Astrocyte of the cerebellum (primary cell): ENCODE measurements around the gene SMAGP.

Experiments
- DNase-seq: peaks from one replicate; pipeline ENCODE4 v3.0.0-alpha.2; 2011; ENCODE audit warnings: low read depth
- H3K4me3 ChIP-seq: 2 replicates; pipeline ENCODE4 v1.5.1; 2011; ENCODE audit warnings: mild to moderate bottlenecking, low read depth, low read length, moderate library complexity
- CTCF ChIP-seq: IDR thresholded peaks from 2 replicates; pipeline ENCODE4 v1.5.1; 2012; ENCODE audit warnings: low read length, low read depth, moderate library complexity, mild to moderate bottlenecking; ENCODE audit errors: missing control alignments
- in situ Hi-C: cut with HindIII; loops from 2 replicates; pipeline ENCODE4 v1.10.0; 2017; ENCODE audit warnings: low sequenced_read_pairs

SMAGP gene

GRCh38 chr12:51242876-51243275 lies 27.3 kb downstream of the SMAGP start:
- no peak for DNase-seq
- no peak for TF ChIP-seq CTCF
- in situ Hi-C loops = no loop called here
- H3K4me3 ChIP-seq = no peak overlapping the region

- no peak for TF ChIP-seq CTCF
- no peak overlapping the region for H3K4me3 ChIP-seq
- in situ Hi-C loops = no loop called here
- DNase-seq = no peak
Measured at GRCh38 chr12:51242120-51242519, 28.1 kb downstream of the SMAGP start.

DNA sequence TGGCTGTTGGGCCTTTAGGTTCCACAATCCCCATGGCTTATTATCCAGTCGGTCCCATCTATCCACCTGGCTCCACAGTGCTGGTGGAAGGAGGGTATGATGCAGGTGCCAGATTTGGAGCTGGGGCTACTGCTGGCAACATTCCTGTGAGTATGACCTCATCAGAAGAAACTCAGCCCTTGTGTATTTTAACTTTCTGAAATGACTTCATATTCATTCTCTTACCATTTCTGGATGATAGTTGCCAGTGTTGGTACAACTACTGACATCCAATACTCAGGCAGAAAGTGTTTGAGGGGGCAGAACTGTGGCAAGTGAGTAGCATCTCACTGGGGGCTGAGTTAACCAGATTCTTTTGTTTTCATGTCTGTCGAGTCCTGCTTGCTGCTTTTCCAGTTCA lies 29.2 kb downstream of the SMAGP start:
- TF ChIP-seq CTCF = no peak
- in situ Hi-C loops = no loop called here
- DNase-seq = no peak
- no peak overlapping the region for H3K4me3 ChIP-seq

DNA sequence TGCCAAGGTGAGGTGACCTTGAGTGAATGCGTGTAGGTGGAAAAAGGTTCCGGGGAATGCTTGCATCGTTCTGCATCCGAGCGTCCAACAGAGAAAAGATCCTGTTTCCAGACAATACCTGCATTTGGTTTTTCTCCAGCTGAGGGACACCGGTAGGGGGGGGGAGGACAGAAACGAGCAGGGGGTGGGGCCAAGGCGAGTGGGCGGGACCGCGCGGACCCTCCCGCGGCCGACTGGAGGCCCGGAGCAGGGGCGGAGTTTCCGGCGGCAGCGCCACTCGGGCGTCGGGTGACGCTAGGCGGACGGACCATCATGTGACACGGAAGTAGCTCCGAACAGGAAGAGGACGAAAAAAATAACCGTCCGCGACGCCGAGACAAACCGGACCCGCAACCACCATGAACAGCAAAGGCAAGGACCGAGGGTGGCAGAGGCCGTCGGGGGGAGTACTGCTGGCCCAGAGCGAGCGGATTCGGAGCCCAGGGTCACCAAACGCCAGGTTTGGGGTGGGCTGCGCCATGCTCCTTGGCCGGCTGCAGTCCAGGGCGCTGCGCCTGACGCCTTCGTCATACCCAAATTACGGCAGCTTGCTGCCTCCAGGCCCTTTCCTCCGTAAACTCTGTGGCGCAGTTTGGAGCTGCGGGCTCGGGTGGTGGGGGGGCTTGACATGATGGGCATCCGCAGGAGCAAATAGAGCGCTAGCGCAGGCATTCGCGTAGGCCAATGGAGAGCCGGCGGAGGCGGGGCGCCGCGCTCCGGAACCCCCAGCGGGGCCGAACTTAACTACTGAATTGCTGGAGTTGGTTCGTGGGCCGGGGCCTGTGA lies 31.5 kb downstream of the SMAGP start, which contains the start of gene DAZAP2:
DAZAP2 (plus strand) TSS at position 317 of the 825 bp plus-strand sequence; CDS start at position 399, 82 bp downstream.
- peak; percentile 1 for TF ChIP-seq CTCF
- in situ Hi-C loops = no loop called here
- DNase-seq = peak; percentile 85
- H3K4me3 ChIP-seq = peak within 1 kb of the TSS; percentile 100

DNA sequence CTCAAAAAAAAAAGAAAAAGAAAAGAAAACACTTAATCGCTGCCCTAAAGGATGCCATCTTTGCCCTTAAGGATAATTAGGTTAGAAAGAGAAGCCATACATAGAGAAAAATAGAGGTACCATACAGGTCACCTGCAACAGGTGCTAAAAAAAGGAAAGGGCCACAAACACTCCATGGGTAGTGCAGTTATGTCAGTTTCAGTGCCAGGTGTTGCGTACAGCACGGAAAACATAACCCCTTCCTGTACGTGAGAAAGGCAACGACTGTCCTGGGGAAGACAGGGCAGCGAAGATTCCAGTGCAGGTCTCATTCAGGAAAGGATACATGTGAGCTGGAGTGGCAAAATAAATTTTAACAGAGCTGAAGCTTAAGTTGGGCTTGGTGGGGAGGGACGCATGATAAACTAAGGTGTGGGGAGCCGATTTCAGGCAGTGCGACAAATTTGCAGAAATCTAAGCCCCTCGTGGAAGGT lies 32.1 kb downstream of the SMAGP start:
- DNase-seq = no peak
- in situ Hi-C loops = no loop called here
- no peak for TF ChIP-seq CTCF
- peak overlapping the region; percentile 100 for H3K4me3 ChIP-seq

- no peak for TF ChIP-seq CTCF
- H3K4me3 ChIP-seq = no peak overlapping the region
- in situ Hi-C loops = no loop called here
- no peak for DNase-seq
Measured at GRCh38 chr12:51234530-51234929, 35.7 kb downstream of the SMAGP start.
